GM21528 (cell line): ENCODE data around the gene PPP4R3A.
"Not testable (repeated sequence)": the region's sequence is repeated elsewhere in the genome, so short reads cannot be mapped to it uniquely, and the experiment has no call there.

ENCODE experiments used
- ATAC-seq: cut with Tn5 transposase; IDR thresholded peaks from one replicate; pipeline ENCODE4 v1.9.1; 2021; ENCODE audit warnings: mild to moderate bottlenecking, moderate library complexity; ENCODE audit not compliant: unreplicated experiment, low FRiP score

PPP4R3A gene

DNA sequence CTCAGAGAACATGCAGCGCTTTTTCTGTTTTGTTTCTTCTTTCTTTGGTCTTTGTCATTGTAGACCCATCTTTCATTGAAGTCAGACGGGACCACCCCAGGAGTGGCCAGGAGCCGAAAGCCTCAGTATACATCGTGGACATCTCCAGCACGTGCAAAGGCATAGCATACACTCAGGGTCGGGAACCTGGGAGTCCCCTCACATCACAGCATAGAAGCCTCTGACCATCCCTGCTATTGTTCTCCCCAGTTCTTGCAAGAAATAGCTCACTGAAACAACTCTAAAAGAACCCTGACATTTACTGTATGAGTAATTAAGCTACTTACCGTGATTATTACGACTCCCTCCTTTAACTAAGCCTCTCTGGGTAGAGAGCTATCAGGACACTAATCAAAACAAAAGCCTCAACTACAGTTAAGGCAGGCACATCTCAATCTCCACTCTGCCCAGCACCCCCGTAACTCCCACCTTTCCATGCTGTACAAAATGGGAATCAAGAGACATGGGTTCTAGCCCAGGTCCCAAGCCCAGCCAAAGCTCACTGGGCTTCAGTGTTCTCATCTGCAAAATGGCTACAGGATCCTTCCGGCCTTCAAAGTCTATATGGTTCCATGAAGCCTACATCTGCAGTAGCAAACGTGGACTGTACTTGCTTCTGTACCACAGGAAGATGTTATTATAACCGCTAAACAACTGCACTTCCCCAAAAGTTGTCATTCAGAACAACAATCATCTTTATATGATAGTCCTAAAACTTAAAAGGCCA is 99.2 kb downstream of the PPP4R3A start:
- no peak for ATAC-seq

GRCh38 chr14:91409928-91410718 is 100.0 kb downstream of the PPP4R3A start:
- ATAC-seq = no peak

DNA sequence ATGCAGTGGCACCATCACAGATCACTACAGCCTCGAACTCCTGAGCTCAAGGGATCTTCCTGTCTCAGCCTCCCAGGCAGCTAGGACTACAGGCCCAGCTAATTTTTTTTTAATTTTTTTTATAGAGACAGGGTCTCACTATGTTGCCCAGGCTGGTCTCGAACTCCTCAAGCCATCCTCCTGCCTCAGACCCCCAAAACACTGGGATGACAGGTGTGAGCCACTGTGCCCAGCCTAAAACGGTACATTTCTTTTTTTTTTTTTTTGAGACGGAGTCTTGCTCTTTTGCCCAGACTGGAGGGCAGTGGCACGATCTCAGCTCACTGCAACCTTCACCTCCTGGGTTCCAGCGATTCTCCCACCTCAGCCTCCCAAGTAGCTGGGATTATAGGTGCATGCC is 100.9 kb downstream of the PPP4R3A start:
- ATAC-seq = not testable (repeated sequence)
